Fibroblast of mammary gland (primary cell): ENCODE results near the gene TSPAN5.

Source experiments
- DNase-seq: peaks from one replicate; pipeline ENCODE4 v3.0.0-alpha.2; 2010; ENCODE audit warnings: low read depth
- H3K4me3 ChIP-seq: 2 replicates; pipeline ENCODE4 v1.5.1; 2011; ENCODE audit warnings: low read depth, mild to moderate bottlenecking, low read length, moderate library complexity; ENCODE audit not compliant: control insufficient read depth
- TF ChIP-seq, protein P1 (sequence below): conservative IDR thresholded peaks from 2 replicates; pipeline ENCODE4 v1.5.1; 2011; ENCODE audit warnings: low read depth, low read length, inconsistent platforms; ENCODE audit not compliant: control insufficient read depth, insufficient read depth

TSPAN5 gene

DNA sequence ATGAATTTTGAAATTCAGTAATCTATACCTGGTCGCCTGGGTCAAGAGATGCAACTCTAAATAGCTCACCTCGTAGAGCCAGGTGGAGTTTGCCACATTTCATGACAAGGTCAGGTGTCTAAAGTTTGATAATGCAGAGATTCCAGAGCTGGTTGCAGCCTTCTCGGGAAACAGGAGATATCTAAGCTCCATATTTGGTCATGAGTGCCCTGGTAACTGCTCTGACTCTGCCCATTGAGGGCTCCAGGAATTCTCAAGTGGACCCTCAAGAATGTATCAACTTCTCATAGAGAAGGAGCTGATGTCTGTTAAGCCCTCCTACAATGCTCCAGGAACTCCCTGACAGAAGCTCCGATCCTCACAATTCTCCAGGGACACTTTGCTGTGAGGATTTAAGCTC lies 33.2 kb upstream of the TSPAN5 start:
- no peak overlapping the region for H3K4me3 ChIP-seq
- DNase-seq: no peak
- TF ChIP-seq, protein P1, sequence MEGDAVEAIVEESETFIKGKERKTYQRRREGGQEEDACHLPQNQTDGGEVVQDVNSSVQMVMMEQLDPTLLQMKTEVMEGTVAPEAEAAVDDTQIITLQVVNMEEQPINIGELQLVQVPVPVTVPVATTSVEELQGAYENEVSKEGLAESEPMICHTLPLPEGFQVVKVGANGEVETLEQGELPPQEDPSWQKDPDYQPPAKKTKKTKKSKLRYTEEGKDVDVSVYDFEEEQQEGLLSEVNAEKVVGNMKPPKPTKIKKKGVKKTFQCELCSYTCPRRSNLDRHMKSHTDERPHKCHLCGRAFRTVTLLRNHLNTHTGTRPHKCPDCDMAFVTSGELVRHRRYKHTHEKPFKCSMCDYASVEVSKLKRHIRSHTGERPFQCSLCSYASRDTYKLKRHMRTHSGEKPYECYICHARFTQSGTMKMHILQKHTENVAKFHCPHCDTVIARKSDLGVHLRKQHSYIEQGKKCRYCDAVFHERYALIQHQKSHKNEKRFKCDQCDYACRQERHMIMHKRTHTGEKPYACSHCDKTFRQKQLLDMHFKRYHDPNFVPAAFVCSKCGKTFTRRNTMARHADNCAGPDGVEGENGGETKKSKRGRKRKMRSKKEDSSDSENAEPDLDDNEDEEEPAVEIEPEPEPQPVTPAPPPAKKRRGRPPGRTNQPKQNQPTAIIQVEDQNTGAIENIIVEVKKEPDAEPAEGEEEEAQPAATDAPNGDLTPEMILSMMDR: no peak

DNA sequence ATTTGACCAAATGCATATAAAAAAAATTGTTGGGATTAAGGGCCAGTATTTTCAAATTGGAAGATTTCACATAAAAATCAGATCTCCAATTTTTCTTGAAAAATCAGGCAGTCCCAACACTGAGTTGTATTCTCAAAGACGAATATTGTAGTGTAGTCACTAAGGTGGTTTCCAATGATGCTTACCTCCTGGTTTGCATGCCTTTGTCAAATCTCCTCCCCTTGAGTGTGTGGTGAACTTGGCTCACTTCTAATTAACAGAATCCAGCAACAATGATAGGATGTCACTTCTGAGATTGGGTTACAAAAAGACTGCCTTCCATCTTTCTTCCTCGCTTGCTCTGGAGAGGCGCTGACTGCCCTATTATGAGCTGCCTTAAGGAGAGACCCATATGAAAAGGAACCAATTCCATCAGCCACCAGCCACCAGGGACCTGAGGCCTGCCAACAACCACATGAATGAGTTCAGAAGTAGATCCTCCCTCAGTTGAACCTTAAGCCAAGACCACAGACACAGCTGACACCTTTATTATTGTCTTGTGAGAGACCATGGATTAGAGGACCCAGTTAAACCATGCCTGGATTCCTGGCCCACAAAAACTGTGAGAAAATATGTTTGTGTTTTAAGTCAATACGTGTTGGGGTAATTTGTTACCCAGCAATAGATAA lies 31.2 kb upstream of the TSPAN5 start:
- TF ChIP-seq, protein P1: no peak
- no peak overlapping the region for H3K4me3 ChIP-seq
- no peak for DNase-seq

DNA sequence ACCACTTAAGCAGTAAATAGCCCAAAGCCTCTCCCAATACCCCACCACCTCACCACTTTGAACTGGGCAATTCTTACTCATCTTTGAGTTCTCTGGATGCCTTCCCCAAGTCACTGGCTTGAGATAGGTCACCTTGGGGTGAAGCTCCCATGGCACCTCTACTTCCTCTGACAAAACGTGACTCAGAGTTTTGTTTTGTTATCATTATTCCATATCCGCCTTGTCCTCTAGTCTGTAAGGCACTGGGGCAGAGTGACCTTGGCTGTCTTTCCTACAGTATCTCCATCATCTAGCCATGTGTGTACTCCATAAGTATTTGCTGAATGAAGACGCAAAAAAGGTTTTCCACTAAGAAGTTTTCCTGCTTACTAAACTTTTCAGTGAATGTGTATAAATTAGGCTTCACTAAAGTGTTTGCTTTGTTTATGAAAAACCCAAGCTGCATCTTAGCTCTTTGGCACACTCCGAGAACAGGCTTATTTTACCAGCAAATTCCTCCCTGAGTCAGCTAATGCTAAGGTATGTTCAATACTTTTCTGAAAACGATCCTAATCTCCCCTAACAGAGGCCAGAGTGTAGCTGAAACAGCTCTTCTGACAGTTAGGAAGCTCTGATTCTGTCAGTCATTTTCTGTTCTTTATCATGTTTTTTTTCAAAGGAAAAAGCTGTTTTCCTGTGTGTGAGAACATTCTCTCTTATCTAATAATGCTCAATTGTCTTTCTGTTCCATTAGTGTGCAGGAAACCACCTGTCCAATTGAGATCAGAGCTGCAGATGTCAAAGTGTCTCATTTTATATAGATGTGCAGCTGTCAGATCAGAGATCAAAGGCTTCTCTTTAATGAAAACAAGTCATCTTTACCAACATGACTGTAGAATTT lies 30.2 kb upstream of the TSPAN5 start:
- DNase-seq: peak; percentile 80
- no peak overlapping the region for H3K4me3 ChIP-seq
- TF ChIP-seq, protein P1: no peak

DNA sequence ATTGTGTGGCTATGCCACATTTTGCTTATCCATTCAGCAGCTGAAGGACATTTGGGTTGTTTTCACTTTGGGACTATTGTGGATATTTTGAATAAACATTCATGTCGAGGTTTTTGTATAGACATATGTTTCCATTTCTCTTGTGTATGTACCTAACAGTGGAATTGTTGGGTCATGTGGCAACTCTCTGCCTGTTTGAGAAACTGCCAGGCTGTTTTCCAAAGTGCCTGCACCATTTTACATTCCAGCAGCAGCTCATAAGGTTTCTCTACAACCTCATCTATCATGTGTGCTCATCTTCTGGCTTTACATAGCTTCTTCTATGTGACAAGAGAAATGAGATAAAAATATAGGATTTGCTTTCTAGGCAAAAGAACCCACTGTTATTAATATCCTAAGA lies 29.5 kb upstream of the TSPAN5 start:
- TF ChIP-seq, protein P1: no peak
- DNase-seq: peak; percentile 11
- H3K4me3 ChIP-seq: no peak overlapping the region

DNA sequence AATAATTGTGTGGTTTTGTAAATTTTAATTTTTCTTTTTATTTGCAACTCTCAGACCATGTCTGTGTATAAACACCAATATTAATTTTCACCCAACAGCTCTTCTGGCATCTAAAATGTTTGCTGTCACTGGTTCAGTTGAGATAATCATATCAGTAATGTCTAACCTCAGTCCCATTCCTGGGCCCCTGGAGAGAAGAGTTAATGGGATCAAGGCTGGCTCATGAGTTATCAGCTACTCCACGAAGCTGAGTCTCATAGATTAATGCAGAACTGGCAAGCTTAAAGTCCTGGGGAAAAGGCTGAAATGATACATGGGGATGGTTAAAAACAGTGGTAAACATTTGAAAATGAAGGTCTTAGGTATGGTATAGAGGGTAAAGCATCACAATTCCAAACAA lies 28.4 kb upstream of the TSPAN5 start:
- no peak overlapping the region for H3K4me3 ChIP-seq
- TF ChIP-seq, protein P1: no peak
- DNase-seq: no peak

DNA sequence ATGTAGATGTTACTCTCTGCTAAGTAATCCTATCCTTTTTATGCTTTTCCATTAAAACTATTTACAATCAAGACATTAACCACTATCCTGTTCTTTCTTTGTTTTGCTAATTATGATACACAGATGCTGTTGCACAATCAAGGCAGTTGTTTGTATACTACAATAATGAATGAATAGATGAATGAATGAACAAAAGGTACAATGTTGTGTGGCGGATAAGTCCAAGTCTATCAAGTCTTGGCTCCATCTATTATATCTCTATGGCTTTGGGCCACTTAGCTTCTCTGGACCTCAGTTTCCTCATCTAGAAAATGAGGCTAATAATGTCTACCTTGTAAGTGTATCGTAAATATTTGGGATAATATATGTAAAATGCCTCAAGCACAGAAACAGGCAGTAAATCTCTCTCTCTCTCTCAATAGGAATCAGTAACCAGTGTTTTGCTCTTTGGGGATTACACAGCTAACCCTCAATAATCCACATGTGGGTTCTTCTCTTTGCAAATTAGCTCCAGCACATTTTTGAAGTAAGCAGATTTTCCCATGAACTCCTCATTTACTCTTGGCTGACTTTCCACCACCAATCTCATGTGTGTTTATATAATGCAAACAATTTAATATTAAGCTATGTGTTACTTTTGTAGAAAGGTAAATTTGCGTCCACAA lies 27.8 kb upstream of the TSPAN5 start:
- DNase-seq: no peak
- TF ChIP-seq, protein P1: no peak
- no peak overlapping the region for H3K4me3 ChIP-seq
